Mesodermal cell (in vitro differentiated cells): ENCODE data around the gene ARHGAP24.

Source experiments
- H3K27ac ChIP-seq: 2 replicates; pipeline ENCODE4 v1.7.0; 2013; ENCODE audit warnings: mild to moderate bottlenecking, low read depth, low read length, moderate library complexity; ENCODE audit not compliant: severe bottlenecking
- H3K36me3 ChIP-seq: 2 replicates; pipeline ENCODE4 v1.7.1; 2013; ENCODE audit warnings: mild to moderate bottlenecking, low read length, moderate library complexity; ENCODE audit not compliant: control insufficient read depth, insufficient read depth
- H3K4me1 ChIP-seq: one replicate; pipeline ENCODE4 v1.7.1; 2013; ENCODE audit warnings: mild to moderate bottlenecking, low read length; ENCODE audit not compliant: insufficient read depth, control insufficient read depth, poor library complexity, severe bottlenecking
- H3K4me3 ChIP-seq: 2 replicates; pipeline ENCODE4 v1.7.0; 2013; ENCODE audit warnings: low read length, control low read depth, mild to moderate bottlenecking; ENCODE audit not compliant: insufficient read depth, poor library complexity, severe bottlenecking; ENCODE audit errors: extremely low read depth
- H3K9me3 ChIP-seq: 2 replicates; pipeline ENCODE4 v1.7.1; 2013; ENCODE audit warnings: mild to moderate bottlenecking, low read length, moderate library complexity; ENCODE audit not compliant: control insufficient read depth
- WGBS, 2 experiments: methylation state at CpG; one replicate each; pipeline ENCODE4 v1.1.5; 2013; ENCODE audit warnings: missing lambda C conversion rate in 2 of 2; ENCODE audit not compliant: insufficient coverage in 2 of 2; 5-methylcytosine and 5-hydroxymethylcytosine counted together

ARHGAP24 gene

DNA sequence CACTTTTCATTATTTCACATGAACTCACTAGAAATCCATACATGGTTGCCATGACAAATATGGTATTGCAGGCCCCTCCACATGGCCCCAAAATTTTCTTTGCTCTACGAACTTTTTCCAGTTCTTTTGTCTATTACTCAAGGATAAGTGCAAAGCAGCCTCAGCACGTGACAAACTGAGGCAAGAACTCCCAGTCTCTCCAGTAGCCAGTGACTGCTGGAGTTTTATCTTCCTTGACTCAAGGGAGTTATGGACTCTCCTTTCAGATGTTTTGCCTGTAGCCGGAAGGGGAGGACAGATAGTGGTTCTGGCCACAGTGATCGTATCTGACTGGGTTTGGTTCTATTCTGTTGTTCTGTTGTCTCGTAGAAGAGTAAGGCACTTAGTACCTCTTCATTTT, 105.5 kb downstream of the ARHGAP24 start:
- no peak overlapping the region for H3K27ac ChIP-seq
- no peak overlapping the region for H3K4me3 ChIP-seq
- H3K36me3 ChIP-seq: no peaks in the 10 kb centered on the region
- no peaks in the 10 kb centered on the region for H3K4me1 ChIP-seq
- WGBS, 2 experiments: 92 to 94% methylated on average over 2 to 3 of the region's 5 CpGs
- peaks cover 5% of the 10 kb centered on the region for H3K9me3 ChIP-seq

DNA sequence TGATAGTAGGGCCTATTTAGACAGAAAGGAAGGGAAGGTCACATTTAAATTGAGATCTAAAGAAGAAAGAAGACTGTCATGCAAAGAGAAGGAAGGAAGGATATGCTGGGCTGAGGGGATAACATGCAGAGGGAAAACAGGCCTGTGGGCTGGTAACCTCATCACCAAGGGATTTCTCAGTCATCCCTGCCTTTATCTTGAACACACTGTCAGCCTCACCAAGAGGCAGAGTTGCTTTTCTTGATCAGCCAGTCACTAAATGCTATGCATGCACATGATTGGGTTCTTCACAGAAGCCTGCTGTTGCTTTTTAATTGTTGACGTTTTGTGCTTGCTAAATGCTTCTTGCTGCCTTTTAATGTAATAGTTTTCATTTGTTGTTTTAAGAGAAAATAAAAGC, 113.0 kb downstream of the ARHGAP24 start:
- peaks cover 5% of the 10 kb centered on the region for H3K9me3 ChIP-seq
- WGBS, 2 experiments: no CpG with 5 or more reads among the region's 1 CpG
- peaks cover 3% of the 10 kb centered on the region for H3K4me1 ChIP-seq

DNA sequence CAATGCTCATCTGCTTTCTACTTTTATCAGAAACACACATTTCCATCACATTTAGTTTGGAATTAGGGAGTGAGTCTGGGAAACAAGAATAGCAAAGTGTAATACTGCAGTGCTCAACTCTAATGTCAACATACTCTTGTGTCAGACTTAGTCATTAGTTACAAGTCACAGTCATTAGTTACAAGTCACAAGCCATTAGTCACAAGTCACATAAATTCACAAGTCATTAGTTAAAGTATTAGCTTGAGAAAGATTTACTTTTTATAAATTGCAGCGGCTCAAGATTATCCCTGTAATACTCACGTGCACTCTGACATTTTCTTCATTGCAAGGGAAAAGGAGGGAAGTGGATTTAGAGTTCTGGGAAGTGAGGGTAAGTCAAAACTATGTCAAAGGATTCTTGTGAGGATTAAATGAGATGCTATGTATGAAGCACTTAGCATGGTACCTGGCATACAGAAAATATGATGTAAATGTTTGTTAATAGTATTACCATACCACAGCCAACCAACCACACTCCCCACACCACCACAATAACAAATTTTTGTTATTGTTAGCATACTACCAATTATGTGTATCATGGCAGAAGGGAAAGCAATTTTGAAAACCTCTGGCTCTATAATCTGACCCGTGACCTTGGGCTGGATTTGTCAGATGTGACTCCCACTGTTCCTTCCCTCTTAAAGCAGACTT, 116.6 kb downstream of the ARHGAP24 start:
- no peak overlapping the region for H3K27ac ChIP-seq
- peaks cover 3% of the 10 kb centered on the region for H3K4me1 ChIP-seq
- 90 to 93% methylated on average over 2 to 3 of the region's 3 CpGs for WGBS, 2 experiments
- no peaks in the 10 kb centered on the region for H3K36me3 ChIP-seq
- no peaks in the 10 kb centered on the region for H3K9me3 ChIP-seq
- H3K4me3 ChIP-seq: no peak overlapping the region

More for the DNA sequence above, 113.0 kb downstream of the ARHGAP24 start:
- no peaks in the 10 kb centered on the region for H3K36me3 ChIP-seq
- no peak overlapping the region for H3K4me3 ChIP-seq
- no peak overlapping the region for H3K27ac ChIP-seq

- Histone ChIP-seq H3K9me3 (no peaks in the 10 kb centered on the region), H3K27ac (no peak overlapping the region), H3K36me3 (no peaks in the 10 kb centered on the region), H3K4me1 (no peaks in the 10 kb centered on the region), H3K4me3 (no peak overlapping the region)
- 100% methylated on average over 1 of the region's 6 CpGs; no CpG with 5 or more reads in 1 of the 2 experiments for WGBS, 2 experiments
These were observed 120.3 kb downstream of the ARHGAP24 start for GRCh38 chr4:85595098-85595775.

- no peak overlapping the region for H3K27ac ChIP-seq
- no peaks in the 10 kb centered on the region for H3K9me3 ChIP-seq
- WGBS, 2 experiments: no CpG with 5 or more reads among the region's 1 CpG
- no peaks in the 10 kb centered on the region for H3K4me1 ChIP-seq
- H3K4me3 ChIP-seq: no peak overlapping the region
- no peaks in the 10 kb centered on the region for H3K36me3 ChIP-seq
These were observed 121.0 kb downstream of the ARHGAP24 start for GRCh38 chr4:85595796-85596559.

- H3K36me3 ChIP-seq: no peaks in the 10 kb centered on the region
- no peak overlapping the region for H3K27ac ChIP-seq
- H3K4me1 ChIP-seq: no peaks in the 10 kb centered on the region
- H3K9me3 ChIP-seq: no peaks in the 10 kb centered on the region
- H3K4me3 ChIP-seq: no peak overlapping the region
- WGBS, 2 experiments: no CpG with 5 or more reads among the region's 1 CpG
These were observed 124.0 kb downstream of the ARHGAP24 start for GRCh38 chr4:85598936-85599335.

- H3K4me1 ChIP-seq: no peaks in the 10 kb centered on the region
- no peaks in the 10 kb centered on the region for H3K9me3 ChIP-seq
- H3K4me3 ChIP-seq: no peak overlapping the region
- no peak overlapping the region for H3K27ac ChIP-seq
- no CpG with 5 or more reads among the region's 4 CpGs for WGBS, 2 experiments
- H3K36me3 ChIP-seq: no peaks in the 10 kb centered on the region
These were observed 125.6 kb downstream of the ARHGAP24 start for GRCh38 chr4:85600501-85600900.

DNA sequence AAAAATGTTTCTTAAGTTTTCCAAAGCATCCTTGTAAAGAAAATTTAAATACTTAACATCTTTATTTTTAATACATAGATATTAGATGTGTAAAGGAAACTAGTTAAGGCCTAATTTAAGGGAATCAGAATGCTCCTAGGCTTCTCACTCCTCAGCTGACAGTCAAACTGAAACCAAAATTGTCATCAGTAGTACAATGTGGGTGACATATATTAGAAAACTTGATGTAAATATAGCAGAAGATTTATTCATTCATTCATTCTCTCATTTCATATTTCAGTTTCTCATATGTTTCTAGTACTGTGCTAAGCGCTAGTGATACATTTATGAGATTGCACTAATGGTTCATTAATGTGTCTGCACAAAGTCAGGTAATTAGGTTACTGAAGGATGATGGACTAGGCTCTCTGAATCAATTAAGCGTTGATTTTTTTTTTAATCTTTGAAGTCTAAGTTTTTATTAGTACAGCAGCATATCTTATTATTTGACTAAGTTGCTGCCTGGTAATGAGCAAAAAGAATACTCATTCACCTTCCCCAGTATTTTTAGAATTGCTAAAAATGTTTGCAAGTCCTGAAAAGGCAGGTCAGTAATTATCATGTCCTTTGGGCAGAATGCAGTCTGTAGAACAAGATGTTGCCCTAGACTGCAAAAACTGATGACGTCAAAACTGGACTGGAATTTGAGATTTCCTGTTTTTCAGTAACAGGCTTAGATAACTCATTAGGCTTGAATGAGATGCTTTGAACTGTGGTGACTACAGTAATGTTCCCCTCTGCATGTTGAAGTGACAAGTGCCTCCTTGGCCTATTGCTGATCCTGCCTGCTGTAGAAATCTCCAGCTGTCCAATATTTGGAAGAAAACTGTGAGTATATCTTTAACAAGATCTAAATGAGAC, 128.7 kb downstream of the ARHGAP24 start:
- Histone ChIP-seq H3K4me3 (no peak overlapping the region), H3K9me3 (no peaks in the 10 kb centered on the region), H3K27ac (no peak overlapping the region), H3K36me3 (no peaks in the 10 kb centered on the region), H3K4me1 (no peaks in the 10 kb centered on the region)
- 100% methylated on average over 2 of the region's 3 CpGs; no CpG with 5 or more reads in 1 of the 2 experiments for WGBS, 2 experiments

DNA sequence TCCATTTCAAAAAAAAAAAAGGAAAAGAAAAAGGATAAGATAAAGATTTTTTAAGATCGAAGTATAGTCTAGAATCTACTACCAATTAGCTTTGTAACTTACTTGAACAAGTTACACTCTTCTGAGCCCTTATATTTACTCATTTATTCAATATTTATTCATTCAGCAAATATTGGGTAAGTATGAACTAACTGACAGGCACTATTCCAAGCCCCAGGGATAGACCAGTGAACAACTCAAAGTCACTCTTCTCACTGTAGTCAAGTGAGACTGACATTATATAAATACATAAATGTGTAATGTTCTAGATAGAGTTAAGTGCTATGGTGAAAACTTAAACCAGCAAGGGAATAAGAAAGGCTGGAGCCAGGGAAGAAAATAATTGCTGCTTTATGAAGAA, 131.6 kb downstream of the ARHGAP24 start:
- Histone ChIP-seq H3K36me3 (no peaks in the 10 kb centered on the region), H3K4me1 (no peaks in the 10 kb centered on the region), H3K27ac (no peak overlapping the region), H3K4me3 (no peak overlapping the region), H3K9me3 (no peaks in the 10 kb centered on the region)
- WGBS, 2 experiments: no CpG with 5 or more reads among the region's 1 CpG

- no peaks in the 10 kb centered on the region for H3K36me3 ChIP-seq
These were observed 132.7 kb downstream of the ARHGAP24 start for GRCh38 chr4:85607624-85608023.

More at GRCh38 chr4:85607624-85608023, 132.7 kb downstream of the ARHGAP24 start:
- WGBS, 2 experiments: 95 to 100% methylated on average over 1 to 3 of the region's 5 CpGs
- H3K4me3 ChIP-seq: no peak overlapping the region
- H3K27ac ChIP-seq: no peak overlapping the region
- H3K9me3 ChIP-seq: no peaks in the 10 kb centered on the region
- H3K4me1 ChIP-seq: no peaks in the 10 kb centered on the region
